Heart left ventricle (tissue), 16 donors: ENCODE results near the gene PCCA. TPM values are rescaled to one million over a fixed set of nuclear protein-coding genes. Genes with fewer than 3 reads are reported as not detected.
"Not testable (repeated sequence)": the region's sequence is repeated elsewhere in the genome, so short reads cannot be mapped to it uniquely, and the experiment has no call there.

Experiments
- ATAC-seq, 4 donors: fragments of 200-7000 bp; cut with Tn5 transposase; one replicate each; pipeline ENCODE4 v1.9.1; 2020 to 2022; ENCODE audit warnings: moderate library complexity in 4 of 4, mild to moderate bottlenecking in 3 of 4, moderate number of reproducible peaks in 1 of 4
- DNase-seq, 5 donors: peaks; one replicate each; pipeline ENCODE4 v3.0.0-alpha.2; 2020
- H3K27ac ChIP-seq, 12 donors: fragments of 200-600 bp; sonication (generic) in 4 of 12; one replicate each; pipeline versions ENCODE4 v1.5.0 to v1.8.0; 2016 to 2022; ENCODE audit warnings: mild to moderate bottlenecking in 2 of 12
- H3K27me3 ChIP-seq, 9 donors: fragments of 200-600 bp; sonication (generic) in 2 of 9; one replicate each; pipeline versions ENCODE4 v1.5.1 to v1.8.0; 2016 to 2022; ENCODE audit warnings: mild to moderate bottlenecking in 3 of 9
- H3K36me3 ChIP-seq, 9 donors: fragments of 200-600 bp; sonication (generic) in 2 of 9; one replicate each; pipeline versions ENCODE4 v1.5.0 to v1.8.0; 2018 to 2022; ENCODE audit warnings: mild to moderate bottlenecking in 2 of 9
- H3K4me1 ChIP-seq, 12 donors: fragments of 200-600 bp; sonication (generic) in 4 of 12; one replicate each; pipeline versions ENCODE4 v1.5.0 to v1.8.0; 2016 to 2022; ENCODE audit warnings: mild to moderate bottlenecking in 3 of 12
- H3K4me3 ChIP-seq, 12 donors: fragments of 200-600 bp; sonication (generic) in 4 of 12; one replicate each; pipeline versions ENCODE4 v1.5.0 to v1.8.0; 2017 to 2022; ENCODE audit warnings: mild to moderate bottlenecking in 9 of 12, moderate library complexity in 4 of 12
- H3K9me3 ChIP-seq, 12 donors: fragments of 200-600 bp; sonication (generic) in 4 of 12; one replicate each; pipeline versions ENCODE4 v1.5.0 to v1.8.0; 2016 to 2022; ENCODE audit warnings: mild to moderate bottlenecking in 1 of 12
- POLR2A ChIP-seq, 2 donors: fragments of 450-650 bp; IDR thresholded peaks; one replicate each; pipeline ENCODE4 v1.6.1; 2017; ENCODE audit warnings: antibody characterized with exemption in 2 of 2, mild to moderate bottlenecking in 2 of 2, moderate library complexity in 2 of 2
- WGBS, 4 donors: extraction: QIAGEN DNeasy Blood & Tissue Kit in 2 of 4; methylation state at CpG; one replicate each; pipeline versions ENCODE4 v1.1.5 to v1.1.7; 2013 to 2018; 5-methylcytosine and 5-hydroxymethylcytosine counted together
- intact Hi-C, 10 donors: fragments of 100-400 bp; cut with DNase I; formaldehyde crosslinking; loops; one replicate each; pipeline versions ENCODE4 v1.11.1 to v1.14.2; 2022
- polyA plus RNA-seq, 2 donors: library from polyadenylated mRNA; stranded (reverse); fragments of 200-250 nt; gene quantifications; one replicate each; pipeline ENCODE4 v1.2.3, GENCODE V29; 2013
- total RNA-seq, 9 donors: library from RNA; depleted of rRNA in 2 of 9; stranded (reverse); fragments of >200 nt in 2 of 9; fragmentation: NEBNext Ultra II Directional in 3 of 9; extraction: Animal tissue kit (Norgen Biotek cat#: 25700) in 3 of 9; gene quantifications; one replicate each; pipeline versions ENCODE4 v1.1.0 to v1.2.4, GENCODE V29; 2016 to 2023
- TF ChIP-seq, protein P1 (sequence below), 12 donors: fragments of 200-600 bp; sonication (generic) in 4 of 12; IDR thresholded peaks; one replicate each; pipeline versions ENCODE4 v1.5.0 to v1.8.0; 2018 to 2022; ENCODE audit warnings: antibody characterized with exemption in 12 of 12, mild to moderate bottlenecking in 5 of 12
- donor health status: ischemic (EF 13 %, LVEDD 7.1; RV severe dilation, severe dysfunction).
- donor health status: healthy with polysubstance abuse.
- donor health status: DM: no; HTN: yes; CAD: no.
- donor health status: DM: no; HTN: no; CAD: no.
- donor health status: ischemic (EF 25% LVEDD 6.9; RV normal size, moderate dysfunction).
- donor health status: ischemic (EF 25% LVEDD 5.7; RV mildly dilated, moderate dysfunction).
- donor health status: healthy.
- donor health status: DM: yes; HTN: yes; CAD: no.
- donor health status: ischemic (EF 35%, LVEDD 5.7; RV mildly dilated, moderate dysfunction).
- donor health status: nonischemic (EF 11% LVEDD 7.7; RV severe dilation, severe dysfunction).
- donor health status: DM: yes; HTN: yes; CAD: no.
- donor health status: PGD.
- donor health status: ischemic (EF 29% LVEDD 5.4; RV normal size, mild dysfunction).
- donor health status: nonischemic (EF 23%, LVEDD 6.1; RV moderate dilation, normal function).

PCCA gene
- total and polyA plus RNA-seq, 11 donors, result 25.6 to 67.0 (median 40.9) TPM

DNA sequence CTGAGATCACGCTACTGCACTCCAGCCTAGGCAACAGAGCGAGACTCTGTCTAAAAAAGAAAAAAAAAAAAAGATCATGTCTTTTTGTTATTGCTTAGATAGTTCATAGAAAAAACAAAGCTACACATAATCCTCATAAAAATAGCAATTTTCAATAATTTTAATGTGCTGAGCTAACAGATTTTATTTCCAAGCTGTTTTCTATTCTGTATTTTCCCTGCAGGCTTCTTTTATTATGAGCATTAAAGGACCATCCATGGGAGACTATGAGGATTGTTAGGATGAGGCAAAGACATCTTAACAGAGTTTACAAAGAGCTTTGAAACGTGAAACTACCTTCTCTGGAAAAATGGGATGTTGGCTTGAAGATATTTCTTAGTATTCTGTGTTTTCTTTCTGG lies 71.6 kb downstream of the PCCA start:
- ATAC-seq (no peak), DNase-seq (no peak)
- H3K4me1 ChIP-seq, result no peaks in the 10 kb centered on the region
- H3K27me3 ChIP-seq, result no peaks in the 10 kb centered on the region
- 94 to 96% (median 95%) methylated on average over 3 of the region's 3 CpGs for WGBS, 4 donors
- intact Hi-C loops, result no loop called here
- H3K9me3 ChIP-seq, result no peaks in the 10 kb centered on the region
- H3K4me3 ChIP-seq, result no peak overlapping the region
- H3K27ac ChIP-seq, result no peak overlapping the region
- peaks cover 0 to 42% (median 13%) of the 10 kb centered on the region in 9 donors for H3K36me3 ChIP-seq
- TF ChIP-seq POLR2A (IDR thresholded peaks at IDR 0.05), result no peak
- TF ChIP-seq, protein P1, sequence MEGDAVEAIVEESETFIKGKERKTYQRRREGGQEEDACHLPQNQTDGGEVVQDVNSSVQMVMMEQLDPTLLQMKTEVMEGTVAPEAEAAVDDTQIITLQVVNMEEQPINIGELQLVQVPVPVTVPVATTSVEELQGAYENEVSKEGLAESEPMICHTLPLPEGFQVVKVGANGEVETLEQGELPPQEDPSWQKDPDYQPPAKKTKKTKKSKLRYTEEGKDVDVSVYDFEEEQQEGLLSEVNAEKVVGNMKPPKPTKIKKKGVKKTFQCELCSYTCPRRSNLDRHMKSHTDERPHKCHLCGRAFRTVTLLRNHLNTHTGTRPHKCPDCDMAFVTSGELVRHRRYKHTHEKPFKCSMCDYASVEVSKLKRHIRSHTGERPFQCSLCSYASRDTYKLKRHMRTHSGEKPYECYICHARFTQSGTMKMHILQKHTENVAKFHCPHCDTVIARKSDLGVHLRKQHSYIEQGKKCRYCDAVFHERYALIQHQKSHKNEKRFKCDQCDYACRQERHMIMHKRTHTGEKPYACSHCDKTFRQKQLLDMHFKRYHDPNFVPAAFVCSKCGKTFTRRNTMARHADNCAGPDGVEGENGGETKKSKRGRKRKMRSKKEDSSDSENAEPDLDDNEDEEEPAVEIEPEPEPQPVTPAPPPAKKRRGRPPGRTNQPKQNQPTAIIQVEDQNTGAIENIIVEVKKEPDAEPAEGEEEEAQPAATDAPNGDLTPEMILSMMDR (IDR thresholded peaks at IDR 0.05), result no peak

- no peak overlapping the region for H3K27ac ChIP-seq
- intact Hi-C loops, result no loop called here
- peaks cover 0 to 19% (median 0%) of the 10 kb centered on the region in 9 donors for H3K36me3 ChIP-seq
- H3K4me1 ChIP-seq, result no peaks in the 10 kb centered on the region
- no peak for ATAC-seq
- no peak overlapping the region for H3K4me3 ChIP-seq
- WGBS, 4 donors, result 72 to 94% (median 79%) methylated on average over 1 of the region's 1 CpG
- no peak for DNase-seq
- no peaks in the 10 kb centered on the region for H3K27me3 ChIP-seq
- TF ChIP-seq, protein P1 (IDR thresholded peaks at IDR 0.05), result no peak
- no peak for TF ChIP-seq POLR2A (IDR thresholded peaks at IDR 0.05)
- no peaks in the 10 kb centered on the region for H3K9me3 ChIP-seq
Observed at GRCh38 chr13:100163375-100163774, 74.5 kb downstream of the PCCA start.

DNA sequence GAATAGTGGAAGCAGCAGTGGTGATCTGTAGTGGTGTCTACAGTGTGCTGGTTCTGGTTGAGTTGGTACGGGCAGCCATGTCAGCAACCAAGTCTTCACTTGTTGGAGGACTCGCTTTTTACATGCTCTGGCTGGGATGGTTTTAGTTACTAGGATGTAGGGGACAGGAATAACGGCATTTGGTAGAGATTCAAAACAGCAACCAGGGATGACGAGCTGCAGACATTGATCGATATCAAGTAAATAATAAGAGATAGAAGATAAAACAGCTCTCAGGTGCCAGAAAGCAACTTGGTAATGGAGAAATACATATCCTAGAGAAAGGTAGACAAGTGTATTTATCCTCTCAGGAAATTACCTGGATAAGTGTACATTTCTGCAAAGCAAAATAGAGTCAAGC lies 84.3 kb downstream of the PCCA start:
- 83 to 97% (median 91%) methylated on average over 5 of the region's 5 CpGs for WGBS, 4 donors
- no peak overlapping the region for H3K4me3 ChIP-seq
- intact Hi-C loops, result no loop called here
- no peaks in the 10 kb centered on the region for H3K27me3 ChIP-seq
- TF ChIP-seq, protein P1 (IDR thresholded peaks at IDR 0.05), result no peak
- H3K36me3 ChIP-seq, result no peaks in the 10 kb centered on the region
- peaks cover 0 to 9% (median 0%) of the 10 kb centered on the region in 12 donors for H3K4me1 ChIP-seq
- H3K27ac ChIP-seq, result no peak overlapping the region
- ATAC-seq (no peak), DNase-seq (no peak)
- no peaks in the 10 kb centered on the region for H3K9me3 ChIP-seq

- DNase-seq, intact Hi-C loops, H3K27me3 ChIP-seq, H3K36me3 ChIP-seq, H3K4me1 ChIP-seq, H3K27ac ChIP-seq, H3K4me3 ChIP-seq, ATAC-seq, H3K9me3 ChIP-seq: not testable (repeated sequence)
- WGBS, 4 donors, result 96 to 99% (median 97%) methylated on average over 4 of the region's 4 CpGs
Observed at GRCh38 chr13:100174455-100174854, 85.6 kb downstream of the PCCA start.

- ATAC-seq (no peak), DNase-seq (no peak)
- no peak overlapping the region for H3K27ac ChIP-seq
- no peaks in the 10 kb centered on the region for H3K9me3 ChIP-seq
- WGBS, 4 donors, result 96 to 99% (median 96%) methylated on average over 2 of the region's 2 CpGs
- TF ChIP-seq, protein P1 (IDR thresholded peaks at IDR 0.05), result no peak
- TF ChIP-seq POLR2A (IDR thresholded peaks at IDR 0.05), result no peak
- H3K4me3 ChIP-seq, result no peak overlapping the region
- intact Hi-C loops, result no loop called here
- no peaks in the 10 kb centered on the region for H3K36me3 ChIP-seq
- no peaks in the 10 kb centered on the region for H3K27me3 ChIP-seq
- peaks cover 0 to 9% (median 0%) of the 10 kb centered on the region in 12 donors for H3K4me1 ChIP-seq
Observed at GRCh38 chr13:100175078-100175802, 86.3 kb downstream of the PCCA start.
